DMS53 treated with DMSO at 0.1 percent for 48 hours (cell line): ENCODE results near the gene SYNE4.
A peak's percentile ranks its signal among the peaks of the same experiment; 100 is the strongest.

Source experiments
- DNase-seq: peaks from one replicate; lab custom pipeline; 2025; ENCODE audit not compliant: unreplicated experiment; lab: John Stamatoyannopoulos, UW

Gene SYNE4

DNA sequence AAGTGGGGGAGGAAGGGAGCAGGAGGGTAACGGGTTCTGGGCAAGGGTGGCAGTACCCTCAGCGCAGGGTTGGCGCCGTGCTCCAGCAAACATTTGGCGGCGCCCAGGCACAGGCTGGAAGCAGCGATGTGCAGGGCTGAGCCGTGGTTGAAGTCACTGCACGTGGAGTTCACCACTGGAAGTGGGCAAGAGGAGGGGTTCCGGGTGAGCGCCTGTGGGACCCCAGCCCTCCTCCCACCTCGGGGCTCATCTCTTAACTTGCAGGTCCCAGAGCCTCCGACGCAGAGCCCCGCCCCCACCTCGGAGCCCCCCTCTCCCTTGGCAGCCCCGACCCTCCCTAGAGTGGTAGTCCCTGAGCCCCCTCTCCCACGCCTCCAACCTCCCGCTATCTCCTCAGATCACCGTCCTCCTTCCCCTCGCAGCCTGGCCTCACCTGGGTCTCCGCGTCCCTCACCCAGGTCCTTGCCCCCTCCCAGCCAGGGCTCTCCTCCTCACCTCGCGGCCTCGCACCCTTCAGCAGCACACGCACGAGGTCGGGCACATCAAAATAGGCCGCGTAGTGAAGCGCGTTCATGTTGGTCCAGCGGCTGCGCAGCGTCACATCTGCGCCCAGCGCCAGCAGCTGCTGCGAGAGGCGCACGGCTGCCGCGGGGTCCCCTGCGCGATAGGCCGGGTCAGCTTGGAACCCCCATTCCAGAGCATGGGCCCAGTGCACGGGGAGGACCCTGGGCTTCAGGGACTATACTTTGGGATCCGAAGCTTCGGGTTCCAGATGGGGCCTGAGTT lies 17.7 kb upstream of the SYNE4 start:
- no peak for DNase-seq

DNA sequence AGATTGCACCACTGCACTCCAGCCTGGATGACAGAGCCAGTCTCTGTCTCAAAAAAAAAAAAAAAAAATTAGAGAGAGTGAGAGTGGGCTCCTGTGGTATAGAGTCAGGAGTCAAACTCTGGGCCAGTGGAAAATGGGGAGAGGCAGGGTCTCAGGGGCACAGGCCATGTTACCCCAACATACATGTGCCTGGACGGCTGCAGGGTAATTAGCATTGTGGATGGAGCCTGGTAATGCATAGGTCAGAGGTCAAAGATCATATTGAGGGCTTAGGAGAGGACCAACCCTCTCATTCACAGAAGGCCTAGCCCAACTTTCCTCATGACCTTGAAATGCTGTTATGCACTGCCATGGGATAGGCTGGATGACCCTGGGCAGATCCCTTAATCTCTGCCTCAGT lies 16.9 kb upstream of the SYNE4 start:
- no peak for DNase-seq

DNA sequence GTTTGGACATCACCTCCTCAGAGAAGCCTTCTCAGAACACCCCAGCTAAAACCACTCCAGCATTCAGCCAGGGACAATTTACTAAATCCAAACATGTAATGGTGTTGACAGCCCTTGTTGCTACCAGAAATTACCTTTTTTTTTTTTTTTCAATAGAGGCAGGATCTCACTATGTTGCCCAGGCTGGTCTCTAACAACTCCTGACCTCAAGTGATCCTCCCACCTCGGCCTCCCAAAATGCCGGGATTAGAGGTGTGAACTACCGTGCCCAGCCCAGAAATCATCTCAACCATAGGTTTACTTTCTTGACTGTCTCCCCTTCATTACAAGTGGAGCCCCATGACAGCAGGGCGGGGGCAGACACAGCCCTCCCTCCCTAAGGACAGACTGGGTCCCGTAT lies 14.8 kb upstream of the SYNE4 start:
- DNase-seq: no peak

GRCh38 chr19:36019061-36019670 lies 10.6 kb upstream of the SYNE4 start:
- no peak for DNase-seq

- peak; percentile 100 for DNase-seq
These were observed 5.7 kb upstream of the SYNE4 start, which contains the start of gene ALKBH6 for GRCh38 chr19:36014012-36014924. TSS of gene ALKBH6 (minus strand) at chr19:36014213. CDS start at chr19:36013397, 816 bp downstream.

- no peak for DNase-seq
These were observed 4.8 kb upstream of the SYNE4 start for GRCh38 chr19:36013280-36014011.

DNA sequence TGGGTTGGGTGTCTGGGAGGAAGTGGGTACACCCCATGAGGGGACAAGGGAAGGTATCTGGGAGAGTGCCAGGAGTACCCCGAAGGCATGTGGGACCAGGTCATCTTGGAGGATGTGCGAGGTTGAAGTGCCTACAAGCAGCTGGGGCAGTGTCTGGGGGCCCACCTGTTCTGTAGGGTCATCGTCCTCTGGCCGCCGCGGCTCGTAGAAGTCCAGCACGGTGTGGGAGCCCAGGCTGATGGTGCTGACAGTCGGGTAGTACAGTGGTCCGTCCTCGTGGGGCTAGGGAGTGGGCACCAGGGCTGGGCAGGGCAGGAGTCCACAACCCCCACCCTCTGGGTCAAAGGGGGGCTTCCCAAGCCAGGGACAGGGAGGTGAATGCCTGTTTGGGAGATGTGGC lies 1.8 kb upstream of the SYNE4 start:
- no peak for DNase-seq

DNA sequence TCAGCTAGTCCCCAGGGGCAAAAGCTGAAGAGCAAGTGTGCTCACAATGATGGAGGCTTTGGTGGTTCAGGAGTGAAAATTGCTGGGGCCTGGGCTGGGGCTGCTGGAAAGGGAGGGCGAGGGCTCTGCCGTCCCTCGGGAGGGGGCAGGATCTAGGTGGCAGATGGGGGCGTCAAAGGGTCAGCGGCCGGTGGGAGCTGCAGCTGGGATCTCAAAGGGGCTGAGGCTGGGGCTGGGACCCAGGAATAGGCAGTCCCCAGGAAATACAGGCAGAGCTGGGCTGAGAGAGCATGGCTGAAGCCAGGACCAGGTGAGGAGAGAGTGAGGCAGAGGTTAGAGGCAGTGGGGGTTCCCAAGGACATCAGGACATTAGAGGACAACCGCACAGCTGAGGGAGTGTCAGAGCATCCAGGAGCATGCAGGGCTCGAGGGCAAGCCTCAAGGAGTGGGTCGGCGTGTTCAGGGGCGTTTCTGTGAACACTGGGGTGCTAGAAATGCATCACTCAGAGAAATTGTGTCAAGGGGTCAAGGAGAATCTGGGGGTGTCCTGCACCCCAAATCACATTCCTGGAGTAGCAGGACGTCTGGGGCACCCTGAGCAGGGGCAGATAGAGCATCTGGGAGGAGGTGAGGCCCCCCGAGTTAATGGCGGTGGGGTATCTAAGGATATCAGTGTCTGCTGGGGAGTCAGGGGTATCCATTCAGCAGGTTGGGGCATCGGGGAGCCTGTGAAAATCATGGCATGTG lies 1.2 kb upstream of the SYNE4 start:
- no peak for DNase-seq

DNA sequence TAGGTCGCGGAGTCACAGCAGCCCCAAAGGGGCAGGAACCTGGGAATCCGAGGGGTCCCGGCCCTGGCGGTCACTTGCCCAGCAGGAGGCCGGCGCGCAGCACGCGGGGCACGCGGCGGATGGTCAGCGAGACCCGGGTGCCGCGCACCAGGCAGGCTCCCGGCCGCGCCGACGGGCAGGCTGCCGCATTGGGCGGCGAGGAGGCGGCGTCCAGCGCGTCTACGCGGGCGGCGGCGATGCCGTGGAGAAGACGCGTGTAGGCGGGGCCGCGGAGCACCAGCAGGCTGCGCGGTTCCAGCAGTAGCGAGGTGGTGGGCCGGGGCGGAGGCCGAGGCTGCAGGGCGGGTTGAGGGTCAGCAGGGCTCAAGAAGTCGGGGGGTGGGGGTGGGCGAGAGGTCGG lies 607 bp upstream of the SYNE4 start:
- DNase-seq: peak; percentile 77

DNA sequence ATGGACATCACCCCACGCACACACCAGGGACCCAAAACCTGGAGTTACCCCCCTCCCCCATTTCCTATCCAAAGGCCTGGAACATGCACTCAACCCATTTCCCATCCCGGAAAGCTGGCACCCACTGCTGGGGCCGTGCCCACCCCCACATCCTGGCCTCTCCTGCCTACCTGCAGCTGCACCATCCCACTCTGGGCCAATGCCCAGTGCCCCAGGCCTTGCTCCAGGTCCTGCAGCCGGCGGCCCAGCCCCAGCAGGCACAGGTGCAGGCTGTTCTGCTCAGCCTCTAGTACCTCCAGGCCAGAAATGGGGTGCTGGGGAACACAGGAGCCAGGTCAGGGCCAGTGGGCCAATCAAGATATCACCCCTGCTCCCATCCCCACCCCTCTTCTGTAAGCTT lies 1.7 kb downstream of the SYNE4 start:
- DNase-seq: no peak

- no peak for DNase-seq
These were observed 5.3 kb downstream of the SYNE4 start for GRCh38 chr19:36003284-36003683.

DNA sequence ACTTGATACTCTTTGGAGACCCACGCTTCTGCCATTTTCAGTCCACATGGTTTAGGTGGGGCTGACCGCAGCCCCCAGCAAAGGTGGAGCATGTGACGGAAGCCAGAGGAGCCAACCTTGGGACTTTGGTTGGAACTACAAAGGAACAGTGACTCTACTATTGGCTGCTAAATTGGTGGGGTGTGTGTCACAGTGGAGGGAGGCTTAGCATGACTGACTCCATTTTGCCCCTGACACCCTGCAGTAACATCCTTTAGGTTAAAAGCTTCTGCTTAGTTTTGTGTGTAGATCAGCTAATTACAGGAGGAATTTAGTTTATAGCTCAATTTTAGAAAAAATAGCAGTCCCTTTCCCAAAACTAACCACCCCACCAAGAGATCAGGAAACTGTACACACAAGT lies 7.0 kb downstream of the SYNE4 start:
- DNase-seq: no peak

GRCh38 chr19:35996777-35997176 lies 11.8 kb downstream of the SYNE4 start:
- no peak for DNase-seq

DNA sequence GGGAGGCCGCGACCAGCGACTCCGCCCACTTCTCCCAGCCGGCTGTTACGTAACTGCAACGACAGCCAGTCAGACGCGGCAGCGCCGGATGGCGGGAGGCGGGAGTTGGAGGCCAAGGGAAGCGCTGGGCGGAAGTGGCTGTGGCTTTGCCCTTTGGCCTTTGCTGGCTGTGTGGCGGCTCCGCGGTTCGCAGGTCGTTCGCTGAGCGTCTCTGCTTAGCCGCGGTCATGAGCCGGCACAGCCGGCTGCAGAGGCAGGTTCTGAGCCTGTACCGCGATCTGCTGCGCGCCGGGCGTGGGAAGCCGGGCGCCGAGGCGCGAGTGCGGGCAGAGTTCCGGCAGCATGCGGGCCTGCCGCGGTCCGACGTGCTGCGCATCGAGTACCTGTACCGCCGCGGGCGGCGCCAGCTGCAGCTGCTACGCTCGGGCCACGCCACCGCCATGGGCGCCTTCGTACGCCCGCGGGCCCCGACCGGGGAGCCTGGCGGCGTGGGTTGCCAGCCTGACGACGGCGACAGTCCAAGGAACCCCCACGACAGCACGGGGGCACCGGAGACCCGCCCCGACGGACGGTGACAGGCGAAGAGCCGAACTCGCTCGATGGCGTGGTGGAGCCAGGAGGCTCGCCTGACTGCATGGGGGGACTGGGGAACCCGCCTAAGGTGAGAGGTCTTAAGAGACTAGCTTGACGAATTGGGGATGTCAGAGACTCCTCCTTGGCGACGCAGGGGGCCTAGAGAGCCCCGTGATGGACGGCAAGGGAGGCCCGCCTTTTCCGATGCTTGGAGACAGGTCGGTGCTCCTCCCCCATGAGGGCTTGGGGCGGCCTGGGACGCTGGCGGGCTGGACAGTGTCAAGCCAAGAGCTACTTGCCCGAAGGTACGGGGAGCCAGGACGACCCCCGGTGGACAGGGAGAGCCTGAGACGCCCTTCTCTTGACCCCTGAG lies 13.3 kb downstream of the SYNE4 start, which contains the start of gene SDHAF1:
Gene SDHAF1 (plus strand): TSS at position 141 of the 946 bp plus-strand sequence. CDS start 87 bp downstream, at position 228.
- DNase-seq: peak; percentile 97

GRCh38 chr19:35993923-35994598 lies 14.6 kb downstream of the SYNE4 start:
- no peak for DNase-seq

GRCh38 chr19:35992907-35993765 lies 15.5 kb downstream of the SYNE4 start:
- no peak for DNase-seq

- DNase-seq: no peak
These were observed 16.7 kb downstream of the SYNE4 start for GRCh38 chr19:35991731-35992450.
